WI38 (cell line): ENCODE results near the gene FAM3C.

Experiments used
- H3K4me3 ChIP-seq: 2 replicates; pipeline ENCODE4 v1.5.1; 2011; ENCODE audit warnings: low read depth, mild to moderate bottlenecking, control low read depth, low read length
- TF ChIP-seq, protein P1 (sequence below): IDR thresholded peaks from 2 replicates; pipeline ENCODE4 v1.5.1; 2012; ENCODE audit warnings: low read depth, mild to moderate bottlenecking, control low read depth, low read length

FAM3C gene

DNA sequence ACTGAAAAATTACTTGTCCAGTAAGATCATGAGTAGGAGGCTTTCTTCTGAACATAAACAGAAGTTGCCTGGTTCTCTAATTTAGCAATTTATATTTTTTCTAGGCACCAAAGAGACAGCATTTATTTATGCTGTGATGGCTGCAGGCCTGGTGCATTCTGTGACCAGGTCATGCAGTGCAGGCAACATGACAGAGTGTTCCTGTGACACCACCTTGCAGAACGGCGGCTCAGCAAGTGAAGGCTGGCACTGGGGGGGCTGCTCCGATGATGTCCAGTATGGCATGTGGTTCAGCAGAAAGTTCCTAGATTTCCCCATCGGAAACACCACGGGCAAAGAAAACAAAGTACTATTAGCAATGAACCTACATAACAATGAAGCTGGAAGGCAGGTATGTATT, 64.5 kb downstream of the FAM3C start:
- peak overlapping the region; percentile 81 for H3K4me3 ChIP-seq
- TF ChIP-seq, protein P1, sequence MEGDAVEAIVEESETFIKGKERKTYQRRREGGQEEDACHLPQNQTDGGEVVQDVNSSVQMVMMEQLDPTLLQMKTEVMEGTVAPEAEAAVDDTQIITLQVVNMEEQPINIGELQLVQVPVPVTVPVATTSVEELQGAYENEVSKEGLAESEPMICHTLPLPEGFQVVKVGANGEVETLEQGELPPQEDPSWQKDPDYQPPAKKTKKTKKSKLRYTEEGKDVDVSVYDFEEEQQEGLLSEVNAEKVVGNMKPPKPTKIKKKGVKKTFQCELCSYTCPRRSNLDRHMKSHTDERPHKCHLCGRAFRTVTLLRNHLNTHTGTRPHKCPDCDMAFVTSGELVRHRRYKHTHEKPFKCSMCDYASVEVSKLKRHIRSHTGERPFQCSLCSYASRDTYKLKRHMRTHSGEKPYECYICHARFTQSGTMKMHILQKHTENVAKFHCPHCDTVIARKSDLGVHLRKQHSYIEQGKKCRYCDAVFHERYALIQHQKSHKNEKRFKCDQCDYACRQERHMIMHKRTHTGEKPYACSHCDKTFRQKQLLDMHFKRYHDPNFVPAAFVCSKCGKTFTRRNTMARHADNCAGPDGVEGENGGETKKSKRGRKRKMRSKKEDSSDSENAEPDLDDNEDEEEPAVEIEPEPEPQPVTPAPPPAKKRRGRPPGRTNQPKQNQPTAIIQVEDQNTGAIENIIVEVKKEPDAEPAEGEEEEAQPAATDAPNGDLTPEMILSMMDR, result no peak

DNA sequence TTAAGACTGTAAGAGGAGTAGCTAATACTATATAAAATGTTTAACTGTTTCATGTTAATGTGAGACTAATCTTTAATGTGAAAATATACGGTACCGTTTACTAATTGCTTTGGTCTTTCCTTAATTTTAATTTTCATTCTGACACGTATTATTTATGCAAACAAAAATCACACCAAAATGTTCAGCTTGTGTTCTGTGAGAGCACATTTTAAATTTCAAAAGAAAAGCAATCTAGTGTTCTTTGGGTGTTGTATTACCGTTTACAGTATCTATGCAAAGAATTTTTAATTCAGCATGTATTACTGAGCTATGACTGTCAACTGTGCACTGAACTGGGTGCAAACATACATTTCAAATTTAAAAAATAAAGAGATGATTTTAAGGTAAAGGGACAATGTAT, 65.1 kb downstream of the FAM3C start:
- H3K4me3 ChIP-seq, result peak overlapping the region; percentile 81
- TF ChIP-seq, protein P1, result no peak

DNA sequence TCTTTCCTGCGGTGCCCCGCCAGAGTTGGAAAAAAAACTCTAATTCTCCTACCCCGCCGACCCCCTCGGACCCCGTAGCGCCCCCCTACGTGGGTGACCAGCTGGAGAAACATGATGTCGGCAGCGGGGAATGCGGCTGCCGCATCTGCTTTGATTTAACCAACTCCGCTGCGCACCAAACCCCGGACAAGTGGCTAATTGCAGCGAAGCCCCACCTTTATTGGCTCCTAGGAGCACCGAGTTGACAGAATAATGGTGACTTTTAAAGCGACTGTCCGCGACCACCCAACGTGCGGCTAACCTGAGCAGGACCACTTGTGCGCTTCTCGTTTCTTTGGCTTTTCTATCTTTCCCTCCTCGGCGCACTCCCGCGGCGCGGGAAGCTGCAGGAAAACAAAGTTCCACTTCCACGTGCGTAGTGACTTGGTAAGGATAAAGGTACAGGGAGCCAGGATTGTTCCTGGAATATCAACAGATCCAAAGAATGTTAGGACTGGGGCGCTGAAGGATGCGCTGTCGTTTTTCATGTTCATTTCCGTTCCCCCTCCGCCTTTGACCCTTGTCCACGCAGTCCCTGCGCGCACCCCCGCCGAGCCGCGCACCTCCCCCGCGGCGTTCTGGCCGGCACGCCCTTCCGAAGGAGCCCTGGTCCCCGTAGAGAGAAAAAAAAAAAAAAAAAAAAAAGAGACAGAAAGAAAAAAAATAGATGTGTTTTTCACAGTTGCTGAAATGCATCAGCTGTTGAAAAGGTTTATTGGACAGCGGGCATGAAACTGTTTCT, 65.9 kb downstream of the FAM3C start:
- peak overlapping the region; percentile 81 for H3K4me3 ChIP-seq
- TF ChIP-seq, protein P1, result no peak

DNA sequence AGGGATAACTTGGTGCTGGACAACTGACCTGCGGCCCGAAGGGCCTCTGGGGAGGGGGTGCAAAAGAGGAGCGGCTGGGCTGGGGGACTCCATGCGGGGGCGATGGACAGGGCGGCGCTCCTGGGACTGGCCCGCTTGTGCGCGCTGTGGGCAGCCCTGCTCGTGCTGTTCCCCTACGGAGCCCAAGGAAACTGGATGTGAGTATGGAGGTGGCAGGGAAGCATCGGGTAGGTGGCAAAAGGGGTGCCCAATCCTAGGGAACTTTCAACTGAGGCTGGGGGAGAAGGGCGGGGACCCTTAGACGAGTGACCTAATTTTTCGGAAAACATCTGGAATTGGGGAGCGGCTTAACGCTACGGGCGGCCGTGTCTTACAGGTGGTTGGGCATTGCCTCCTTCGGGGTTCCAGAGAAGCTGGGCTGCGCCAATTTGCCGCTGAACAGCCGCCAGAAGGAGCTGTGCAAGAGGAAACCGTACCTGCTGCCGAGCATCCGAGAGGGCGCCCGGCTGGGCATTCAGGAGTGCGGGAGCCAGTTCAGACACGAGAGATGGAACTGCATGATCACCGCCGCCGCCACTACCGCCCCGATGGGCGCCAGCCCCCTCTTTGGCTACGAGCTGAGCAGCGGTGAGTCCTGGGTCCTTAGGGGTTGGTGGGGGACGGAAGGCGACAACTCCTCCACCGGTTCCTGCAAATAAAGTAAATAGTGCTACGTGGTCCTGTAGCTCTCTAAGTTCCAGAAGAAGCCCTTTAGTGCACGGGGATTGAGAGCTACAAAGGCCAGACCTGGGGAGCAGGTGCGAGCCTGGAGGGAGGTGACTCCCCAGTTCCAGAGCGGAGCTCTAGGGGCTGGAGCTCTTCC, 66.7 kb downstream of the FAM3C start:
- H3K4me3 ChIP-seq, result peak overlapping the region; percentile 81

DNA sequence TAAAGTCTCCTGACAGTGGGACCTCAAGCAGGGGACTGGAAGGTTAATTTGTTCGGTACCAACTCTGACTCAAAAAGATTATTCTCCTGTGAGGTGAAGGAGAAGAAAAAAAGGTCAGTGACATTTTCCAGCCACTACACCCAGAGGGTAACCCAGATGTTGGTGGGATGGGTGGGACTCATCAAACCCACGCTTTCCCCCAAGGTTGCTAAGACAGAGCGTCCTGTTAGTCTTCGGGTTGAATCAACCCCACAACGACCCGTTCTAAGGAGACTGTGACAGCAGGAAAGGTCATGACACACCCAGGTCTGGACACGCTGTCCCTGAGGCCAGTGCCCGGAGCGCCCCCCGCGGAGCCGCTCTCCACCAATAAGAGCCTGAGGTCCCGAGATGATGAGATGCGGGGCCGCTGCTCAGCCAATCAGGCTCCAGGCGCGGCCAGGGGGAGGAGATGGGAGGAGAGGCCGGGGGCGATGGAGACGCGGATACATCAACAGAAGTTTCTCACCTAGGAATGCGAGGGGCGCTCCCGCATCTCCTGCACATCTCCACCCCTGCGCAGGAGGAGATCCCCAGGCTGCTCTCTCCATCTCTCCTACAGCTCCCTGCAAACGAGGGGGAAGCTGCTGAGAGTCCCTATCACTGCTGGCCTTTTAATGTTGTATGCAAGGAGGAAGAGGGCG, 67.5 kb downstream of the FAM3C start, which contains the start of gene WNT16:
Gene WNT16, plus strand, starts transcription at position 493 of the 683 bp plus-strand sequence. CDS start 293 bp downstream, outside the sequence.
- peak within 1 kb of the TSS; percentile 81 for H3K4me3 ChIP-seq
- TF ChIP-seq, protein P1, result no peak

More for the DNA sequence above, 66.7 kb downstream of the FAM3C start:
- TF ChIP-seq, protein P1, result no peak

DNA sequence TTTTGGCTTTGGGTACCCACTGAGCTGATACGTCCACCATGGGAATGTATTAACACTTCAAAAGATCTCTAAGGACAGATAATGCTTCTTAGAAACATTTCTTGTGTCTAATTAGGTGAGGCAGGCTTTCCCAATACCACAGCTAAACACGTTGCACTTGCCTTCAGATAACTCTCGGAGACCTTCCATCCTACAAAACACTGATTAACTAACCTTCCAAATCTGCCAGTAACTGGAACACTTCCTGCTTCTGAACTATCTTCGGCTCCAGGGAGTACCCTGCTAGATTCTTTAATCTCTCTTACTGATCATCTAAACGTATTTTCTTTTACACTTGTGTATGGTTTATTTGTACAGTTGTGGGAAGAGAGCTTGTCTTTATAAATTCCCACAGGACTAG, 68.4 kb downstream of the FAM3C start:
- no peak overlapping the region for H3K4me3 ChIP-seq
- TF ChIP-seq, protein P1, result no peak
